ENCODE results near the gene RELCH. TPM values are rescaled to one million over a fixed set of nuclear protein-coding genes. Genes with fewer than 3 reads are reported as not detected.

Gene RELCH
- total RNA-seq, 2 experiments from 2014 or later, result 18.4 to 21.7 TPM

DNA sequence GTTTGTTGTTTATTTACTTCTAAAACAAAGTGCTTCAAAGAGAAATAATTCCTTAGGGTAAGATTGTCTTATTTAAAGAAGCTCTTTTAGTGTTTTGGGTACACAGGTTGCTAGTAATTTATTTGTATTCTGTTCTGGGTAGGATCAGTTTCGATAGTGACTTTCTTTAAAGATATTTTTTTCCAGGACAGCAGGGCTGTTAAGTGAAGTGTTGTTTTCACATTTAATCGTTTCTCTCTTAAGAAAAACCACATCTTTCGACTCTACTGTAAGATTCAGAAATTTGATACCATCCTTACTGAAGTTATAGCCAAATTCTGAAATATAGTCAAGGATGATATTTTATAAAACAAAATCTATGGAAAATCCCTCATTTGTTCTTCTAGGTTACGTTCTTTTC is 155.8 kb downstream of the RELCH start:
- no peak overlapping the region for H3K27ac Mint-ChIP-seq
- CTCF ChIA-PET, result no interaction called here
- no peak for DNase-seq
- no peaks in the 10 kb centered on the region for H3K9me3 Mint-ChIP-seq
- POLR2A ChIA-PET, result no interaction called here
- TF ChIP-seq, protein P1, sequence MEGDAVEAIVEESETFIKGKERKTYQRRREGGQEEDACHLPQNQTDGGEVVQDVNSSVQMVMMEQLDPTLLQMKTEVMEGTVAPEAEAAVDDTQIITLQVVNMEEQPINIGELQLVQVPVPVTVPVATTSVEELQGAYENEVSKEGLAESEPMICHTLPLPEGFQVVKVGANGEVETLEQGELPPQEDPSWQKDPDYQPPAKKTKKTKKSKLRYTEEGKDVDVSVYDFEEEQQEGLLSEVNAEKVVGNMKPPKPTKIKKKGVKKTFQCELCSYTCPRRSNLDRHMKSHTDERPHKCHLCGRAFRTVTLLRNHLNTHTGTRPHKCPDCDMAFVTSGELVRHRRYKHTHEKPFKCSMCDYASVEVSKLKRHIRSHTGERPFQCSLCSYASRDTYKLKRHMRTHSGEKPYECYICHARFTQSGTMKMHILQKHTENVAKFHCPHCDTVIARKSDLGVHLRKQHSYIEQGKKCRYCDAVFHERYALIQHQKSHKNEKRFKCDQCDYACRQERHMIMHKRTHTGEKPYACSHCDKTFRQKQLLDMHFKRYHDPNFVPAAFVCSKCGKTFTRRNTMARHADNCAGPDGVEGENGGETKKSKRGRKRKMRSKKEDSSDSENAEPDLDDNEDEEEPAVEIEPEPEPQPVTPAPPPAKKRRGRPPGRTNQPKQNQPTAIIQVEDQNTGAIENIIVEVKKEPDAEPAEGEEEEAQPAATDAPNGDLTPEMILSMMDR (IDR thresholded peaks at IDR 0.05), result no peak
- no peaks in the 10 kb centered on the region for H3K36me3 Mint-ChIP-seq (ENCODE audit: low read depth)
- H3K27me3 Mint-ChIP-seq, result peaks cover 30% of the 10 kb centered on the region
- peaks cover 12% of the 10 kb centered on the region for H3K4me1 Mint-ChIP-seq (ENCODE audit: low read depth)
- ATAC-seq, result no peak
- intact Hi-C loops (cut with micrococcal nuclease), result no loop called here
- H3K4me3 Mint-ChIP-seq, result no peak overlapping the region

DNA sequence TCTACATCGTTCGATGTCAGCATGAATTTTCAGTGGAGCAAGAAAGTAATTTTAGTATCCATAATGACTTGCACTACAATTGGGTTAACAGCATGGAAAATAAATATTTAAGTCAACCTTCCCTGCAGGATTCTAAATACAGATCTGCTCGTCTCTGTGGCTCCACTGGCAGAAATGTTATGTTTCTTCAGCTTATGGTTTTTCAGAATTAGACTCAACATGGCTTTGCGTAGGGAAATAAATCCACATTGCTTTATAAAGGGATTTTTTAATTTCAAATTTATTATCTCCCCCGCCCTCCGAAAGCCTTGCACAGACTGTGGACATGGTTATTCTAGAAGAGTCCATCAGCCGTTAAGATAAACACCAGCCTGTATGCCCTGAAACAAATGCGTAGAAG is 156.3 kb downstream of the RELCH start:
- peaks cover 31% of the 10 kb centered on the region for H3K27me3 Mint-ChIP-seq
- intact Hi-C loops (cut with micrococcal nuclease), result no loop called here
- H3K9me3 Mint-ChIP-seq, result no peaks in the 10 kb centered on the region
- no peak overlapping the region for H3K27ac Mint-ChIP-seq
- no peak for DNase-seq
- peaks cover 12% of the 10 kb centered on the region for H3K4me1 Mint-ChIP-seq (ENCODE audit: low read depth)
- POLR2A ChIA-PET, result no interaction called here
- TF ChIP-seq, protein P1 (IDR thresholded peaks at IDR 0.05), result no peak
- H3K36me3 Mint-ChIP-seq (ENCODE audit: low read depth), result no peaks in the 10 kb centered on the region
- H3K4me3 Mint-ChIP-seq, result no peak overlapping the region
- CTCF ChIA-PET, result no interaction called here
- no peak for ATAC-seq

DNA sequence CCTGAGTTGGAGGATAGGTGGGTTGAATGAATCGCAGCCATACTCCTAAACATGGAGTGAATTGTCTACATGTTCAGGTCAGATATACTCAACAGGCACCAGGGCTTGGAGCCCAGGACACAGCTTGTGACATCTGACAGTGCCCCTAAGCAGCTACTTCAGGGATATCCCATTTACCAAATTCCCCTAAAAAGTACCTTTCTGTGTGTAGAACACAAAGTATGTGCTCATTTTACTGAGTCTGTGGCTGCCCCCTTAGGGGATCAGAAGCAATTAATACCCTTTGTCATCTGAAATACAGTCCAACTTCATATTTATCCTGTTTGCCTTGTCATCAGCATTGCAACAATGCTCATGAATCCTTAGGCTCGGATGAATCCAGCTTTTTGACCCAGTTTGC is 158.9 kb downstream of the RELCH start:
- CTCF ChIA-PET, result interaction anchor here (1.6 kb wide), 1 partner anchor 75 kb away, joined by 3 read pairs; no protein-coding TSS in a partner anchor
- Mint-ChIP-seq H3K36me3 (ENCODE audit: low read depth) (no peaks in the 10 kb centered on the region), H3K4me1 (ENCODE audit: low read depth) (no peaks in the 10 kb centered on the region), H3K27ac (no peak overlapping the region), H3K9me3 (no peaks in the 10 kb centered on the region), H3K27me3 (peaks cover 14% of the 10 kb centered on the region), H3K4me3 (no peak overlapping the region)
- ATAC-seq, result no peak
- DNase-seq, result no peak
- TF ChIP-seq, protein P1 (IDR thresholded peaks at IDR 0.05), result no peak
- POLR2A ChIA-PET, result interaction anchor here (1.0 kb wide), 1 partner anchor 14 kb away, joined by 4 read pairs; no protein-coding TSS in a partner anchor
- intact Hi-C loops (cut with micrococcal nuclease), result no loop called here

DNA sequence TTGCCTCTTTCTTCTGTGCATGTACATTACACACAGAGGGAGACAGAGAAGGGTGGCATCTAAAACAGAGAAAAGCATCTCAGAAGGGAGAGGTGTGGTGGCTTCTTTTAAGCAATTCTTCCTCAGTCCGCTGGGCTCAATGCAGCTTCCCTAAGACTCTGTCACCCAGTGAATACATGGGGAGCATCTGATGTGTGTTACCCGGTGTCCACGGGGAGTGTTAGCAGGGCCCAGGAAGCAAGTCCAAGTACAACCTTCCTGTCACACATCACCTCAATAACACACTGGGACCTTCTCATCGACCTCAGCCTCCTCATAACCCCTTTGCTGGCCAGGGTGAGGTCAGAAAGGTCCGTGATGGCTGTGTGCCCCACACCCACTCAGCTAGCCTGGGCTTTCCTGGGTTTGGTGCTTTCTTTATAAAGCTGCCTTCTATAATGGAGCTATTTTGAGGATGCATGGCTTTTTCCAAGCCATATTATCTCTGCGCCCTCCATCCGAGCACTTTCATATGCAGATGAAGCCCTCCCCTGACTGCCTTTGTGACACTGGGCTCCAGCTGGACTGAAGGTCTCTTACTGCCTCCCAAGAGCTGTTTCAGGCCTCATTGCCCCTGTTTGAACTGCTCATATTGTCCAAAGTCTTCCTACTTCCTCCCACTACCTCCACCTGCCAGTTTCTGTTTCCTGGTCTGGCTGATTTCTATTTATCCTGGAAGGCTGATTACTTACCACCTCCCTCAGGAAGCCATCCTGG is 159.5 kb downstream of the RELCH start:
- no peak for DNase-seq
- TF ChIP-seq, protein P1 (IDR thresholded peaks at IDR 0.05), result no peak
- H3K4me3 Mint-ChIP-seq, result no peak overlapping the region
- no peaks in the 10 kb centered on the region for H3K4me1 Mint-ChIP-seq (ENCODE audit: low read depth)
- intact Hi-C loops (cut with micrococcal nuclease), result no loop called here
- H3K27ac Mint-ChIP-seq, result no peak overlapping the region
- ChIA-PET CTCF (interaction anchor here (1.6 kb wide), 1 partner anchor 75 kb away, joined by 3 read pairs; no protein-coding TSS in a partner anchor), POLR2A (interaction anchor here (1.0 kb wide), 2 partner anchors 13 to 15 kb away, joined by 3 to 4 read pairs; no protein-coding TSS in a partner anchor)
- peaks cover 10% of the 10 kb centered on the region for H3K27me3 Mint-ChIP-seq
- ATAC-seq, result no peak
- H3K36me3 Mint-ChIP-seq (ENCODE audit: low read depth), result no peaks in the 10 kb centered on the region
- H3K9me3 Mint-ChIP-seq, result no peaks in the 10 kb centered on the region

DNA sequence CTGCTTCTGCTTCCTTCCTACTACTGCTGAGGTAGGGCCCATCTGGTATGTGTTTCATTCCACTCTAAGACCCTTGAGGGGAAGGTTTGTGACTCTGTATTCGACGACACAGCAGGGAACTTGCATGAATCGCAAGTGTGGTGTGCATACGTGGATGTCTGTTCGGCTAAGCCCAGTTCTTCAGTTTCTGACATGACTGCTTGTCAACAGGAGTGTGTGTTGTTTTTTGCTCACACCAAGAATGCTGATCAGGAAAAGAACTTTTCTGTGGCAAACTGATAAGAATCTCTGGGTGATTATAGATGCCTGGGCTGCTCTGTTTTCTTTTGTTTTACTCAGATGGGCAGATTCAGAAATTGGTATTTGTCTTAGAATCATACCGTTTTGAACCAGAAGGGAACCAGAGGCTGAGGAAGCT is 160.0 kb downstream of the RELCH start:
- intact Hi-C loops (cut with micrococcal nuclease), result no loop called here
- peaks cover 9% of the 10 kb centered on the region for H3K27me3 Mint-ChIP-seq
- no peak overlapping the region for H3K27ac Mint-ChIP-seq
- ChIA-PET CTCF (no interaction called here), POLR2A (interaction anchor here (1.0 kb wide), 1 partner anchor 13 kb away, joined by 3 read pairs; no protein-coding TSS in a partner anchor)
- no peak for ATAC-seq
- no peaks in the 10 kb centered on the region for H3K4me1 Mint-ChIP-seq (ENCODE audit: low read depth)
- TF ChIP-seq, protein P1 (IDR thresholded peaks at IDR 0.05), result no peak
- no peaks in the 10 kb centered on the region for H3K9me3 Mint-ChIP-seq
- no peak for DNase-seq
- H3K4me3 Mint-ChIP-seq, result no peak overlapping the region
- H3K36me3 Mint-ChIP-seq (ENCODE audit: low read depth), result no peaks in the 10 kb centered on the region

All from activated CD8-positive, alpha-beta T cell treated with anti-CD3 and anti-CD28 coated beads for 36 hours (primary cell).